Neural crest cell (in vitro differentiated cells): ENCODE data around the gene ZBED2. TPM values are rescaled to one million over a fixed set of nuclear protein-coding genes. Genes with fewer than 3 reads are reported as not detected.

Experiments used
- DNase-seq: peaks from one replicate; pipeline ENCODE4 v3.0.0; 2021; ENCODE audit warnings: low read depth, mixed read lengths, low spot score
- H3K27ac Mint-ChIP-seq: one replicate; pipeline ENCODE4 v1.8.0; 2021; ENCODE audit warnings: mild to moderate bottlenecking, mixed read lengths; ENCODE audit not compliant: unreplicated experiment
- H3K27me3 Mint-ChIP-seq: 2 replicates; pipeline ENCODE4 v1.8.0; 2021; ENCODE audit warnings: low read depth, mild to moderate bottlenecking, mixed read lengths
- H3K36me3 Mint-ChIP-seq: 2 replicates; pipeline ENCODE4 v1.8.0; 2021; ENCODE audit warnings: low read depth, mild to moderate bottlenecking, mixed read lengths
- H3K4me1 Mint-ChIP-seq: 2 replicates; pipeline ENCODE4 v1.8.0; 2021; ENCODE audit warnings: mixed read lengths
- H3K4me3 Mint-ChIP-seq: one replicate; pipeline ENCODE4 v1.8.0; 2021; ENCODE audit warnings: mild to moderate bottlenecking, mixed read lengths
- H3K9me3 Mint-ChIP-seq: 2 replicates; pipeline ENCODE4 v1.8.0; 2021; ENCODE audit warnings: mixed read lengths
- CTCF ChIP-seq: fragments of 200-600 bp; sonication (generic); conservative IDR thresholded peaks from 2 replicates; pipeline ENCODE4 v1.5.0; 2021; ENCODE audit warnings: antibody characterized with exemption, mild to moderate bottlenecking
- total RNA-seq: library from RNA; stranded (reverse); gene quantifications from 2 replicates; pipeline ENCODE4 v1.2.1, GENCODE V29; 2021

Gene ZBED2
- total RNA-seq, 1 donor from 2014 or later, result not detected

DNA sequence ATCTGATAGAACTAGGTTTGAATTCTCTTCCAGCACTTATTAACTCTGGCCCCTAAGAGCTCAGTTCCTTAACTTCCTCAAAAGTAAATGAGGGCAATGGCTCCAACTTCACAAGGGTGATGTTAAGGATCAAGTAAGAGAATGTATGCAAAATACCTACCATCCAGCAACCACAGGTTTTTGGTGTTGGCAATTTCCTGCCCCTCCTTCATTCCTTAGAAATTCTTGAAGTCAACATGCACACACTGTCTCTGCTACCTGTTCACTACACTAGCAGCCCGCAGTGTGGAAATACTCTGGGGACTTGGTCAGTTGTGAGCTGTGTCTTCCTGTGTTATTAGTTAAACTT is 5.0 kb downstream of the ZBED2 start:
- Mint-ChIP-seq H3K4me3 (no peak overlapping the region), H3K4me1 (no peaks in the 10 kb centered on the region), H3K36me3 (no peaks in the 10 kb centered on the region), H3K27ac (no peak overlapping the region), H3K27me3 (no peaks in the 10 kb centered on the region), H3K9me3 (peaks cover 5% of the 10 kb centered on the region)
- TF ChIP-seq CTCF, result no peak
- DNase-seq, result no peak

- Mint-ChIP-seq H3K27ac (no peak overlapping the region), H3K9me3 (peaks cover 8% of the 10 kb centered on the region), H3K36me3 (no peaks in the 10 kb centered on the region), H3K4me3 (no peak overlapping the region), H3K27me3 (no peaks in the 10 kb centered on the region), H3K4me1 (no peaks in the 10 kb centered on the region)
- DNase-seq, result no peak
- TF ChIP-seq CTCF, result no peak
Measured at GRCh38 chr3:111589303-111590142, 5.6 kb downstream of the ZBED2 start.

DNA sequence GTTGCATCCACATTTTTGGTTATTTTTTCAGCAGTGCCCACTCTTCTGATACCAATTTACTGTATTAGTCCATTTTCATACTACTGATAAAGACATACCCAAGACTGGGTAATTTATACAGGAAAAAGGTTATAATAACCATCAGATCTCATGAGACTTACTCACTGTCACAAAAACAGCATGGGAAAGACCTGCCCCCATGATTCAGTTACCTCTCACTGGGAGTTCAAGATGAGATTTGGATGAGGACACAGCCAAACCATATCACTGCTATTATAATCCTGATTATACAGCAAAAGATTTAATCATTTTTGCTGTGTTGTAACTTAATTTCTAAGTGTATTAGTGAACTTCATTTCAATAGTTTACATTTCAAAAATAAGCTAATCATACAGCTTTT is 6.6 kb downstream of the ZBED2 start:
- no peak overlapping the region for H3K4me3 Mint-ChIP-seq
- no peak overlapping the region for H3K27ac Mint-ChIP-seq

GRCh38 chr3:111585217-111585616 is 9.9 kb downstream of the ZBED2 start:
- no peaks in the 10 kb centered on the region for H3K4me1 Mint-ChIP-seq
- no peak for TF ChIP-seq CTCF
- H3K9me3 Mint-ChIP-seq, result peaks cover 11% of the 10 kb centered on the region
- no peak overlapping the region for H3K4me3 Mint-ChIP-seq
- H3K27me3 Mint-ChIP-seq, result no peaks in the 10 kb centered on the region
- no peak for DNase-seq
- H3K36me3 Mint-ChIP-seq, result no peaks in the 10 kb centered on the region
- no peak overlapping the region for H3K27ac Mint-ChIP-seq

More for the DNA sequence above, 6.6 kb downstream of the ZBED2 start:
- Mint-ChIP-seq H3K27me3 (no peaks in the 10 kb centered on the region), H3K9me3 (peaks cover 11% of the 10 kb centered on the region), H3K36me3 (no peaks in the 10 kb centered on the region), H3K4me1 (no peaks in the 10 kb centered on the region)
- TF ChIP-seq CTCF, result no peak
- no peak for DNase-seq

GRCh38 chr3:111584744-111585143 is 10.4 kb downstream of the ZBED2 start:
- DNase-seq, result no peak
- H3K4me3 Mint-ChIP-seq, result no peak overlapping the region
- H3K27me3 Mint-ChIP-seq, result no peaks in the 10 kb centered on the region
- no peak for TF ChIP-seq CTCF
- H3K4me1 Mint-ChIP-seq, result no peaks in the 10 kb centered on the region
- H3K36me3 Mint-ChIP-seq, result no peaks in the 10 kb centered on the region
- peaks cover 11% of the 10 kb centered on the region for H3K9me3 Mint-ChIP-seq
- H3K27ac Mint-ChIP-seq, result no peak overlapping the region
